ENCODE data around the gene DNAJB4. TPM values are rescaled to one million over a fixed set of nuclear protein-coding genes. Genes with fewer than 3 reads are reported as not detected.

DNAJB4 gene
- total and polyA plus RNA-seq, 2 of the 13 experiments (the other 11 are each of a cell fraction or from before 2014, with no cell fraction given), result 4.4 to 18.6 TPM

DNA sequence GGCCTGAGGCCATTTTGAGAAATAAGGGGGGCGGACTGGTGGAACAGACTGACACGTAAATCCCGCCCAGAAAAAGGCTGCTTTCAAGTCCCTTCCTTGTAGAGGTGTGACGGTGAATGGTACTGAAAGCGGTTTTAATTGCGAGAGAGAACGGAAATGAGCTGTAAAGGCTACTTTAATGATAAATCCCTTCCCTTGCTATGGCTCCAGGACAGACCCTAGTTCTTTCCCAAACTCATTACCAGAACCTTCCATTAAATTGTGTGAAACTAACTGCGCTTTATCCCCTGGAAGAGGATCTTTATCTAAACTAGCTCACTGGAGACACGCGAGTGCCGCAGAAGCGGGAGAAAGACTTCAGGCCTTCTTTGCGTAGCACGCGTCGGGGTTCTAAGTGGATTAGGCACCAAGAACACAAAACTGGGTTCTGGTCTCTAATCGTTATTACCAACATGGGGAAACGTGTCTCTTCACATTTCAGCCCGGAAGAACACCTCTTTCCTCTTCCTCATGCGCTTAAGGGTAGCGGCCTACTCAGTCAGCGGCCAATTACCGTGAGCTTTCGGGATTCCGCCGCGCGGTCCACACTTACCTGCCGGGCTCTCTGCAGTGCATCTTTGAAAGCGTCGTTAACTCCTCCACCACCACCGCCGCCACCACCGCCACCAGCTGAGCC lies 26.3 kb upstream of the DNAJB4 start (continued):
- TF ChIP-seq NONO (IDR thresholded peaks at IDR 0.05) (no peak), NONO (CRISPR knock-in tag; conservative IDR thresholded peaks at IDR 0.05) (no peak), SAP130 (CRISPR knock-in tag; IDR thresholded peaks at IDR 0.05; ENCODE audit: low read depth) (peak; percentile 59), MED1 (CRISPR knock-in tag; IDR thresholded peaks at IDR 0.05) (peak; percentile 9; the same call in 1 of the 2 replicates), CEBPG (CRISPR knock-in tag; IDR thresholded peaks at IDR 0.05) (0 out of 2 replicates have a peak, but pooled peaks have one; percentile 6), SNAI1 (CRISPR knock-in tag; IDR thresholded peaks at IDR 0.05; ENCODE audit: borderline replicate concordance) (peak; percentile 80; the same call in 1 of the 2 replicates), BORCS8-MEF2B (CRISPR knock-in tag; IDR thresholded peaks at IDR 0.05) (no peak), GABPA (IDR thresholded peaks at IDR 0.05; ENCODE audit: low read depth, low read length) (no peak), GABPA (CRISPR knock-in tag; IDR thresholded peaks at IDR 0.05; ENCODE audit: low read depth) (0 out of 2 replicates have a peak, but pooled peaks have one; percentile 30), ZNF766 (CRISPR knock-in tag; IDR thresholded peaks at IDR 0.05; ENCODE audit: borderline replicate concordance) (0 out of 2 replicates have a peak, but pooled peaks have one; percentile 50), ZSCAN12 (CRISPR knock-in tag; IDR thresholded peaks at IDR 0.05) (no peak), RBAK (CRISPR knock-in tag; IDR thresholded peaks at IDR 0.05) (no peak), ZNF263 (CRISPR knock-in tag; IDR thresholded peaks at IDR 0.05) (0 out of 2 replicates have a peak, but pooled peaks have one; percentile 25)
- TF ChIP-seq, protein P1, sequence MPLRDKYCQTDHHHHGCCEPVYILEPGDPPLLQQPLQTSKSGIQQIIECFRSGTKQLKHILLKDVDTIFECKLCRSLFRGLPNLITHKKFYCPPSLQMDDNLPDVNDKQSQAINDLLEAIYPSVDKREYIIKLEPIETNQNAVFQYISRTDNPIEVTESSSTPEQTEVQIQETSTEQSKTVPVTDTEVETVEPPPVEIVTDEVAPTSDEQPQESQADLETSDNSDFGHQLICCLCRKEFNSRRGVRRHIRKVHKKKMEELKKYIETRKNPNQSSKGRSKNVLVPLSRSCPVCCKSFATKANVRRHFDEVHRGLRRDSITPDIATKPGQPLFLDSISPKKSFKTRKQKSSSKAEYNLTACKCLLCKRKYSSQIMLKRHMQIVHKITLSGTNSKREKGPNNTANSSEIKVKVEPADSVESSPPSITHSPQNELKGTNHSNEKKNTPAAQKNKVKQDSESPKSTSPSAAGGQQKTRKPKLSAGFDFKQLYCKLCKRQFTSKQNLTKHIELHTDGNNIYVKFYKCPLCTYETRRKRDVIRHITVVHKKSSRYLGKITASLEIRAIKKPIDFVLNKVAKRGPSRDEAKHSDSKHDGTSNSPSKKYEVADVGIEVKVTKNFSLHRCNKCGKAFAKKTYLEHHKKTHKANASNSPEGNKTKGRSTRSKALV (CRISPR knock-in tag; IDR thresholded peaks at IDR 0.05), result peak; percentile 48; the same call in 1 of the 2 replicates
- TF ChIP-seq, protein P2, sequence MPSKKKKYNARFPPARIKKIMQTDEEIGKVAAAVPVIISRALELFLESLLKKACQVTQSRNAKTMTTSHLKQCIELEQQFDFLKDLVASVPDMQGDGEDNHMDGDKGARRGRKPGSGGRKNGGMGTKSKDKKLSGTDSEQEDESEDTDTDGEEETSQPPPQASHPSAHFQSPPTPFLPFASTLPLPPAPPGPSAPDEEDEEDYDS (CRISPR knock-in tag; IDR thresholded peaks at IDR 0.05), result 0 out of 2 replicates have a peak, but pooled peaks have one; percentile 18
- TF ChIP-seq, protein P3, sequence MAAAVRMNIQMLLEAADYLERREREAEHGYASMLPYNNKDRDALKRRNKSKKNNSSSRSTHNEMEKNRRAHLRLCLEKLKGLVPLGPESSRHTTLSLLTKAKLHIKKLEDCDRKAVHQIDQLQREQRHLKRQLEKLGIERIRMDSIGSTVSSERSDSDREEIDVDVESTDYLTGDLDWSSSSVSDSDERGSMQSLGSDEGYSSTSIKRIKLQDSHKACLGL (CRISPR knock-in tag; IDR thresholded peaks at IDR 0.05), result peak; percentile 2; the same call in 1 of the 2 replicates
- TF ChIP-seq, protein P4, sequence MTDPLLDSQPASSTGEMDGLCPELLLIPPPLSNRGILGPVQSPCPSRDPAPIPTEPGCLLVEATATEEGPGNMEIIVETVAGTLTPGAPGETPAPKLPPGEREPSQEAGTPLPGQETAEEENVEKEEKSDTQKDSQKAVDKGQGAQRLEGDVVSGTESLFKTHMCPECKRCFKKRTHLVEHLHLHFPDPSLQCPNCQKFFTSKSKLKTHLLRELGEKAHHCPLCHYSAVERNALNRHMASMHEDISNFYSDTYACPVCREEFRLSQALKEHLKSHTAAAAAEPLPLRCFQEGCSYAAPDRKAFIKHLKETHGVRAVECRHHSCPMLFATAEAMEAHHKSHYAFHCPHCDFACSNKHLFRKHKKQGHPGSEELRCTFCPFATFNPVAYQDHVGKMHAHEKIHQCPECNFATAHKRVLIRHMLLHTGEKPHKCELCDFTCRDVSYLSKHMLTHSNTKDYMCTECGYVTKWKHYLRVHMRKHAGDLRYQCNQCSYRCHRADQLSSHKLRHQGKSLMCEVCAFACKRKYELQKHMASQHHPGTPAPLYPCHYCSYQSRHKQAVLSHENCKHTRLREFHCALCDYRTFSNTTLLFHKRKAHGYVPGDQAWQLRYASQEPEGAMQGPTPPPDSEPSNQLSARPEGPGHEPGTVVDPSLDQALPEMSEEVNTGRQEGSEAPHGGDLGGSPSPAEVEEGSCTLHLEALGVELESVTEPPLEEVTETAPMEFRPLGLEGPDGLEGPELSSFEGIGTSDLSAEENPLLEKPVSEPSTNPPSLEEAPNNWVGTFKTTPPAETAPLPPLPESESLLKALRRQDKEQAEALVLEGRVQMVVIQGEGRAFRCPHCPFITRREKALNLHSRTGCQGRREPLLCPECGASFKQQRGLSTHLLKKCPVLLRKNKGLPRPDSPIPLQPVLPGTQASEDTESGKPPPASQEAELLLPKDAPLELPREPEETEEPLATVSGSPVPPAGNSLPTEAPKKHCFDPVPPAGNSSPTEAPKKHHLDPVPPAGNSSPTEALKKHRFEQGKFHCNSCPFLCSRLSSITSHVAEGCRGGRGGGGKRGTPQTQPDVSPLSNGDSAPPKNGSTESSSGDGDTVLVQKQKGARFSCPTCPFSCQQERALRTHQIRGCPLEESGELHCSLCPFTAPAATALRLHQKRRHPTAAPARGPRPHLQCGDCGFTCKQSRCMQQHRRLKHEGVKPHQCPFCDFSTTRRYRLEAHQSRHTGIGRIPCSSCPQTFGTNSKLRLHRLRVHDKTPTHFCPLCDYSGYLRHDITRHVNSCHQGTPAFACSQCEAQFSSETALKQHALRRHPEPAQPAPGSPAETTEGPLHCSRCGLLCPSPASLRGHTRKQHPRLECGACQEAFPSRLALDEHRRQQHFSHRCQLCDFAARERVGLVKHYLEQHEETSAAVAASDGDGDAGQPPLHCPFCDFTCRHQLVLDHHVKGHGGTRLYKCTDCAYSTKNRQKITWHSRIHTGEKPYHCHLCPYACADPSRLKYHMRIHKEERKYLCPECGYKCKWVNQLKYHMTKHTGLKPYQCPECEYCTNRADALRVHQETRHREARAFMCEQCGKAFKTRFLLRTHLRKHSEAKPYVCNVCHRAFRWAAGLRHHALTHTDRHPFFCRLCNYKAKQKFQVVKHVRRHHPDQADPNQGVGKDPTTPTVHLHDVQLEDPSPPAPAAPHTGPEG (CRISPR knock-in tag; IDR thresholded peaks at IDR 0.05), result no peak
- TF ChIP-seq, protein P5, sequence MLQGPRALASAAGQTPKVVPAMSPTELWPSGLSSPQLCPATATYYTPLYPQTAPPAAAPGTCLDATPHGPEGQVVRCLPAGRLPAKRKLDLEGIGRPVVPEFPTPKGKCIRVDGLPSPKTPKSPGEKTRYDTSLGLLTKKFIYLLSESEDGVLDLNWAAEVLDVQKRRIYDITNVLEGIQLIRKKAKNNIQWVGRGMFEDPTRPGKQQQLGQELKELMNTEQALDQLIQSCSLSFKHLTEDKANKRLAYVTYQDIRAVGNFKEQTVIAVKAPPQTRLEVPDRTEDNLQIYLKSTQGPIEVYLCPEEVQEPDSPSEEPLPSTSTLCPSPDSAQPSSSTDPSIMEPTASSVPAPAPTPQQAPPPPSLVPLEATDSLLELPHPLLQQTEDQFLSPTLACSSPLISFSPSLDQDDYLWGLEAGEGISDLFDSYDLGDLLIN (CRISPR knock-in tag; IDR thresholded peaks at IDR 0.05; ENCODE audit: borderline replicate concordance), result peak; percentile 76; the same call in 1 of the 2 replicates
